Chondrocyte (in vitro differentiated cells): ENCODE data around the gene PELI1. TPM values are rescaled to one million over a fixed set of nuclear protein-coding genes. Genes with fewer than 3 reads are reported as not detected.
"Not testable (repeated sequence)": the region's sequence is repeated elsewhere in the genome, so short reads cannot be mapped to it uniquely, and the experiment has no call there.

Source experiments
- DNase-seq: peaks from one replicate; pipeline ENCODE4 v3.0.0; 2021; ENCODE audit warnings: mixed read lengths, low spot score
- H3K27ac Mint-ChIP-seq: one replicate; pipeline ENCODE4 v1.8.0; 2021; ENCODE audit warnings: mild to moderate bottlenecking, moderate library complexity, mixed read lengths; ENCODE audit not compliant: unreplicated experiment
- H3K27me3 Mint-ChIP-seq: 2 replicates; pipeline ENCODE4 v1.8.0; 2021; ENCODE audit warnings: low read depth, mixed read lengths
- H3K36me3 Mint-ChIP-seq: 2 replicates; pipeline ENCODE4 v1.8.0; 2021; ENCODE audit warnings: low read depth, mixed read lengths
- H3K4me1 Mint-ChIP-seq: 2 replicates; pipeline ENCODE4 v1.8.0; 2021; ENCODE audit warnings: low read depth, mild to moderate bottlenecking, mixed read lengths
- H3K4me3 Mint-ChIP-seq: one replicate; pipeline ENCODE4 v1.8.0; 2021; ENCODE audit warnings: mild to moderate bottlenecking, moderate library complexity, mixed read lengths; ENCODE audit not compliant: unreplicated experiment
- H3K9me3 Mint-ChIP-seq: 2 replicates; pipeline ENCODE4 v1.8.0; 2021; ENCODE audit warnings: low read depth, mixed read lengths
- total RNA-seq: library from RNA; stranded (reverse); gene quantifications from 3 replicates; pipeline ENCODE4 v1.2.1, GENCODE V29; 2021
- TF ChIP-seq, protein P1 (sequence below): fragments of 200-600 bp; sonication (generic); IDR thresholded peaks from 2 replicates; pipeline ENCODE4 v1.5.0; 2021; ENCODE audit warnings: antibody characterized with exemption, mild to moderate bottlenecking, moderate library complexity

The PELI1 gene
- total RNA-seq, 1 donor from 2014 or later: 24.4 TPM

DNA sequence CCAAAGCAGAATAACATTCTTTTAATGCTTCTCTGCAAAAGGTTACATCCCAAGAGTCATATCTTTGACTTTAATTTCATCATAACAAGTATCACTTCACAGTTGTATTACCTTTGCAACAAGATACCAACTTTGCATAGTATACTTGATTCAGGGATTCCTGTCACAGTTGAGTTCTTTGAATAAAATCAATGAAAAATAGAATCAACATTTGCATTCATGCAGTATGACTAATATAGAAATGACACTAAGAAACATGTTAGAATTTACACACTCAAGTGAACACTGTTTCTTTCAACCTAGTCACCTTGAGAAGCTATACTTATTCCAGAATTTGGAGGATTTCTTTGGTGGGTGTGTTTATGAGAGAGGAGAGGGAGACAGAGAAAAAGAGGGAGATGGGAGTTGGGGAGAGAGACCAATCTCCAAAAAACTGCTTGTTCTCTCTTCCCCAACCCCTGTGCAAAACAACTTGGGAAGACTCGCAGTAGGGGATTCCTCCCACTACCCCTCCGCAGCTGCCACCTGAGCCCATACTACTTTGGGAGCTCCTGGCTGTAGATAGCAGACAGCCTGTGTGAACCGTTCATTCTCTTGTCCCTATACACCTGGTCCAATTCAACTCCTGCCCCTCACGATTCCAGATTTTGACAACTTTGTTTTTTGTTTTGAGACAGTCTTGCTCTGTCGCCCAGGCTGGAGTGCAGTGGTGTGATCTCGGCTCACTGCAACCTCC lies 57.7 kb downstream of the PELI1 start:
- Mint-ChIP-seq H3K27ac (no peak overlapping the region), H3K4me1 (peaks cover 7% of the 10 kb centered on the region), H3K4me3 (no peak overlapping the region), H3K27me3 (no peaks in the 10 kb centered on the region), H3K9me3 (no peaks in the 10 kb centered on the region), H3K36me3 (peaks cover 9% of the 10 kb centered on the region)
- TF ChIP-seq, protein P1, sequence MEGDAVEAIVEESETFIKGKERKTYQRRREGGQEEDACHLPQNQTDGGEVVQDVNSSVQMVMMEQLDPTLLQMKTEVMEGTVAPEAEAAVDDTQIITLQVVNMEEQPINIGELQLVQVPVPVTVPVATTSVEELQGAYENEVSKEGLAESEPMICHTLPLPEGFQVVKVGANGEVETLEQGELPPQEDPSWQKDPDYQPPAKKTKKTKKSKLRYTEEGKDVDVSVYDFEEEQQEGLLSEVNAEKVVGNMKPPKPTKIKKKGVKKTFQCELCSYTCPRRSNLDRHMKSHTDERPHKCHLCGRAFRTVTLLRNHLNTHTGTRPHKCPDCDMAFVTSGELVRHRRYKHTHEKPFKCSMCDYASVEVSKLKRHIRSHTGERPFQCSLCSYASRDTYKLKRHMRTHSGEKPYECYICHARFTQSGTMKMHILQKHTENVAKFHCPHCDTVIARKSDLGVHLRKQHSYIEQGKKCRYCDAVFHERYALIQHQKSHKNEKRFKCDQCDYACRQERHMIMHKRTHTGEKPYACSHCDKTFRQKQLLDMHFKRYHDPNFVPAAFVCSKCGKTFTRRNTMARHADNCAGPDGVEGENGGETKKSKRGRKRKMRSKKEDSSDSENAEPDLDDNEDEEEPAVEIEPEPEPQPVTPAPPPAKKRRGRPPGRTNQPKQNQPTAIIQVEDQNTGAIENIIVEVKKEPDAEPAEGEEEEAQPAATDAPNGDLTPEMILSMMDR: no peak
- DNase-seq: no peak

DNA sequence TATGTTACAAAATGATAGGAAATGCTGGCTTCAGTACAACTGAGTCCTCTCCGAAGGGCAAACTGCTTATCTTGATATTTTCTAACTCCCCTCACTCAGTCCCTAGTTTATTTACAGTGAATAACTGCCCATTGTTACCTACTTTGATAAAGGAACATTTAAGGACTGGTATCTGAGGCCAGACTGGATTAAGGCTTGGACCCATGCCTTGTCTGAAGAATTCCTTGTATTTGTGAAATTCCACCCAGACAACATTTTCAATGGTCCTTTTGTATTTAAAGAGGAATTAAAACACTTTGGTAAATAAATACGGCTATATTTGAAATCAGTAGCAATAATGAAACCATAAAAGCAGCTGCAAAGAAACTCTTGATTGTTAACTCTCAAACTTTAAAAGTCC lies 58.3 kb downstream of the PELI1 start:
- H3K36me3 Mint-ChIP-seq: peaks cover 3% of the 10 kb centered on the region
- no peak overlapping the region for H3K27ac Mint-ChIP-seq
- H3K4me3 Mint-ChIP-seq: no peak overlapping the region
- peaks cover 7% of the 10 kb centered on the region for H3K4me1 Mint-ChIP-seq
- H3K9me3 Mint-ChIP-seq: no peaks in the 10 kb centered on the region
- TF ChIP-seq, protein P1: no peak
- no peaks in the 10 kb centered on the region for H3K27me3 Mint-ChIP-seq
- DNase-seq: no peak

DNA sequence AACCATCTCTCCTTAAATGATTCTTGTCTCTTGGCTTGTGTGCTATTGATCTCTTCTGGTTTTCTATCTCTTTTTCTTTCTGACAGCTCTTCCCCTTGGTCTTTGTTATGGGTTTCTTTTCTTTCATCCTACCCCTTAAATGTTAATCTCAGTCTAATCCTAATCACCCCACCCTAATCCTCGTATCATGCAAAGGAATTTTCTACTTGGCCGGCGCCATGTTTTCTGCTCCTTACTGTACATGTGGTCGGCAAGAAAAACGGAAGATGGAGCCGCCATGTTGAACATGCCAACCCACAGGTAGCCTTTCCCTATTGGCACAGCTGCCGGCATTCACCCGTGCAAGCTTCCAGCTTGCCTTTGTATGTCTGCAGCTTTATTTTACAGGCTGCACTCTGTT lies 63.2 kb downstream of the PELI1 start:
- H3K4me3 Mint-ChIP-seq: no peak overlapping the region
- H3K36me3 Mint-ChIP-seq: peaks cover 2% of the 10 kb centered on the region
- H3K27ac Mint-ChIP-seq: no peak overlapping the region

DNA sequence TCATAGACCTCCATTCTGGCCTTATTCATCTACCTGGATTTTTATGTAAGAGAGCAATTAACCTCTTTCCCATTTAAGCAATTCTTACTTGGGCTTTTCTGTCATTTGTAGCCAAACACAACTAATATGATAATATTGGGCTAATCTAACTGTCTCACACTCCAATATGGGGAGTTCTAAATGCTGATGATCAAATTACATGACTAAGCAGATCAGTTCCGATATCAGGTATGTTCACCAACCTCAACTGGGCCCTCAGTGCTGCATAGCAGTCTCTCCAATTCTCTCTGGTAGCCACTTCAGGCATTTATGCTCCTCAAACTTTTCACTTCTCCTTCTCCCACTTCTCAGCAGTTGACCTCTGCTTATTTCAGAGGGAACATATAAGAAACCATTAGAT lies 64.0 kb downstream of the PELI1 start:
- peaks cover 2% of the 10 kb centered on the region for H3K4me1 Mint-ChIP-seq
- TF ChIP-seq, protein P1: no peak
- DNase-seq: no peak
- H3K27ac Mint-ChIP-seq: no peak overlapping the region
- no peaks in the 10 kb centered on the region for H3K9me3 Mint-ChIP-seq
- H3K4me3 Mint-ChIP-seq: no peak overlapping the region
- peaks cover 2% of the 10 kb centered on the region for H3K36me3 Mint-ChIP-seq
- H3K27me3 Mint-ChIP-seq: no peaks in the 10 kb centered on the region

More for the DNA sequence above, 63.2 kb downstream of the PELI1 start:
- no peaks in the 10 kb centered on the region for H3K9me3 Mint-ChIP-seq
- TF ChIP-seq, protein P1: no peak
- DNase-seq: no peak
- H3K27me3 Mint-ChIP-seq: no peaks in the 10 kb centered on the region
- H3K4me1 Mint-ChIP-seq: peaks cover 2% of the 10 kb centered on the region

DNA sequence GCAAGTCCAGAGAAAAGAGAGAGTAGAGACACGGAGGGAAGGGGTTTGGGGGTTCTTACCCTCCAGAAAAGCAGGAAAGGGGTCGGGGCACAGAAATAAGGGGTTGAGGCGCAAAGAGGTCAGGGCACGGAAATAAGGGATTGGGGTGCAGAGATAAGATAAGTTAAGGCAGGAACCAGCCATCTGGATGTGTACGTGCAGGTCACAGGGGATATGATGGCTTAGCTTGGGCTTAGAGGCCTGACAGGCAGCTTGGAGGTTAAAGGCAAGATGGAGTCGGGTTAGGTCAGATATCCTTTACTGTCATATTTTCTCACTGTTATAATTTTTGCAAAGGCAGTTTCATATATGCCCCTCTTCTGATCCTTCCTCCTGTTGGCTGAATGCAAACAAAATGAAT lies 64.5 kb downstream of the PELI1 start:
- not testable (repeated sequence) for H3K27me3 Mint-ChIP-seq, DNase-seq, H3K4me1 Mint-ChIP-seq, H3K36me3 Mint-ChIP-seq, H3K9me3 Mint-ChIP-seq, H3K4me3 Mint-ChIP-seq, H3K27ac Mint-ChIP-seq

DNA sequence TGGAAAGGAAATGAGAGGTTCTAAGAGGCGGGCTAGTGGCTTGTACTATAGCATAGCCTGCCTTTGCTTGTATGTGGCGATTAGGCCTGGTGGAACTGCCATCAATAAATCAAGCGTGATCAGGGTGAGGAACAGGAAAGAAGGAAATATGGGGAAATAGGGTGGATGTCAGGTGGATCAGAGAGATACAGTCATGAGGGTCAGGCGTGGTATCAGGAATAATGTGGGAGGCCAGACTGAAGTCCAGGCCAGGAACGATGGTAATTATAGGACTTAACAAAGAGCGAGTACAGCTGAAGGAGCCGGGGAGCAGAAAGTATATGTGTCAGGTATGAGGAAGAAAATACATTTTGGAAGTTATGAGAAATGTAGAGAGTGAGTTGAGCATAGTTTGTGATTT lies 67.4 kb downstream of the PELI1 start:
- H3K4me3 Mint-ChIP-seq, H3K27ac Mint-ChIP-seq, H3K9me3 Mint-ChIP-seq, H3K4me1 Mint-ChIP-seq, H3K27me3 Mint-ChIP-seq, H3K36me3 Mint-ChIP-seq, DNase-seq: not testable (repeated sequence)

DNA sequence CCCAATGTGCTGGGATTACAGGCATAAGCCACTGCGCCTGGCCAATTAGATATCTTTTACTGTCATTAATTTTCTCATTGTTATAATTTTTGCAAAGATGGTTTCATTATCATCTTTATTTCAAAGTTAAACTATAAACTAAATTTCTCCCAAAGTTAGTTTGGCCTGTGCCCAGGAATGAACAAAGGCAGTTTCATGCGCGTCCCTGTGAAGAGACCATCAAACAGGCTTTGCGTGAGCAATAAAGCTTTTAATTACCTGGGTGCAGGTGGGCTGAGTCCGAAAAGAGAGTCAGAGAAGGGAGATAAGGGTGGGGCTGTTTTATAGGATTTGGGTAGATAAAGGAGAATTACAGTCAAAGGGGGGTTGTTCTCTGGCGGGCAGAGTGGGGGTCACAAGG lies 69.6 kb downstream of the PELI1 start:
- H3K36me3 Mint-ChIP-seq, DNase-seq, H3K9me3 Mint-ChIP-seq, H3K27ac Mint-ChIP-seq, H3K27me3 Mint-ChIP-seq, H3K4me3 Mint-ChIP-seq, H3K4me1 Mint-ChIP-seq: not testable (repeated sequence)
